Gastroesophageal sphincter (tissue), 4 donors: Measurements from ENCODE around the gene RASSF5. TPM values are rescaled to one million over a fixed set of nuclear protein-coding genes. Genes with fewer than 3 reads are reported as not detected.

Source experiments
- ATAC-seq: fragments of 150-250 bp; one replicate; pipeline ENCODE4 v1.9.1; 2016; ENCODE audit warnings: mild to moderate bottlenecking, moderate library complexity
- H3K27ac ChIP-seq, 4 donors: fragments of 200-600 bp; sonication (generic) in 3 of 4; 1 replicate in 3 of 4; 2 replicates in 1 of 4; pipeline ENCODE4 v1.5.1; 2016 to 2019
- H3K27me3 ChIP-seq: fragments of 200-600 bp; sonication (generic); one replicate; pipeline ENCODE4 v1.5.1; 2019
- H3K36me3 ChIP-seq, 2 donors: fragments of 200-600 bp; sonication (generic); one replicate each; pipeline ENCODE4 v1.5.1; 2019; ENCODE audit warnings: control low read depth in 1 of 2
- H3K4me1 ChIP-seq, 3 donors: fragments of 200-600 bp; sonication (generic); 1 replicate in 2 of 3; 2 replicates in 1 of 3; pipeline ENCODE4 v1.5.1; 2016 to 2019; ENCODE audit warnings: control low read depth in 2 of 3
- H3K4me3 ChIP-seq, 2 donors: fragments of 200-600 bp; sonication (generic); one replicate each; pipeline ENCODE4 v1.5.1; 2019; ENCODE audit warnings: mild to moderate bottlenecking in 1 of 2, moderate library complexity in 1 of 2
- H3K9me3 ChIP-seq, 3 donors: fragments of 200-600 bp; sonication (generic); one replicate each; pipeline ENCODE4 v1.5.1; 2017 to 2019; ENCODE audit warnings: control low read depth in 2 of 3
- CTCF ChIP-seq, 4 experiments: fragments of 200-600 bp in 2 of 4; fragments of 450-650 bp in 2 of 4; sonication (generic) in 1 of 4; IDR thresholded peaks; one replicate each; pipeline ENCODE4 v1.5.1; 2017 to 2019; ENCODE audit warnings: antibody characterized with exemption in 4 of 4, mild to moderate bottlenecking in 2 of 4, moderate library complexity in 2 of 4
- EP300 ChIP-seq: sonication (generic); formaldehyde crosslinking; IDR thresholded peaks from one replicate; pipeline ENCODE4 v1.6.1; 2017; ENCODE audit warnings: antibody characterized with exemption, mild to moderate bottlenecking
- POLR2A ChIP-seq, 2 donors: fragments of 450-650 bp; IDR thresholded peaks; one replicate each; pipeline ENCODE4 v1.6.1; 2017; ENCODE audit warnings: antibody characterized with exemption in 2 of 2, mild to moderate bottlenecking in 2 of 2, moderate library complexity in 1 of 2
- POLR2AphosphoS5 ChIP-seq: sonication (generic); formaldehyde crosslinking; IDR thresholded peaks from one replicate; pipeline ENCODE4 v1.6.1; 2017; ENCODE audit warnings: antibody characterized with exemption
- WGBS, 2 donors: methylation state at CpG; one replicate each; pipeline ENCODE4 v1.1.5; 2018; ENCODE audit warnings: low coverage in 1 of 2; 5-methylcytosine and 5-hydroxymethylcytosine counted together
- total RNA-seq, 4 donors: library from RNA; depleted of rRNA; stranded (reverse); fragments of >200 nt; gene quantifications; one replicate each; pipeline ENCODE4 v1.1.0, GENCODE V29; 2016

The RASSF5 gene
- total RNA-seq, 4 donors from 2014 or later: 6.2 to 23.3 (median 8.5) TPM

GRCh38 chr1:206558794-206559671 lies 51.7 kb downstream of the RASSF5 start:
- 64 to 83% methylated on average over 2 to 5 of the region's 6 CpGs for WGBS, 2 donors
- H3K36me3 ChIP-seq: peaks cover 0 to 6% of the 10 kb centered on the region in 2 donors
- no peaks in the 10 kb centered on the region for H3K9me3 ChIP-seq
- TF ChIP-seq EP300: no peak
- TF ChIP-seq CTCF (IDR thresholded peaks at IDR 0.05): no peak
- no peak for TF ChIP-seq POLR2AphosphoS5
- no peak for TF ChIP-seq POLR2A (IDR thresholded peaks at IDR 0.05)
- no peak for ATAC-seq
- H3K4me1 ChIP-seq: peaks cover 0 to 69% (median 29%) of the 10 kb centered on the region in 3 donors
- H3K27ac ChIP-seq: peak overlapping the region in 3 of 4 donors; percentile 76 to 82 (median 80)
- peak overlapping the region in 1 of 2 donors; percentile 70 for H3K4me3 ChIP-seq
- no peaks in the 10 kb centered on the region for H3K27me3 ChIP-seq

- Histone ChIP-seq H3K27me3 (no peaks in the 10 kb centered on the region), H3K27ac (peak overlapping the region; percentile 12 to 82 (median 78)), H3K9me3 (no peaks in the 10 kb centered on the region), H3K36me3 (peaks cover 0 to 6% of the 10 kb centered on the region in 2 donors), H3K4me3 (peak overlapping the region in 1 of 2 donors; percentile 70), H3K4me1 (peaks cover 0 to 66% (median 29%) of the 10 kb centered on the region in 3 donors)
- ATAC-seq: no peak
- TF ChIP-seq EP300 (no peak), POLR2A (IDR thresholded peaks at IDR 0.05) (no peak), POLR2AphosphoS5 (no peak)
- WGBS, 2 donors: 39% methylated on average over 5 of the region's 5 CpGs; no CpG with 5 or more reads in 1 of the 2 donors
Observed at GRCh38 chr1:206559672-206559995, 52.3 kb downstream of the RASSF5 start.

- WGBS, 2 donors: 12% methylated on average over 5 of the region's 10 CpGs; no CpG with 5 or more reads in 1 of the 2 donors
- peak; percentile 67 for TF ChIP-seq POLR2AphosphoS5
- no peak for TF ChIP-seq CTCF (IDR thresholded peaks at IDR 0.05)
- Histone ChIP-seq H3K27me3 (no peaks in the 10 kb centered on the region), H3K27ac (peak overlapping the region in 3 of 4 donors; percentile 76 to 82 (median 80)), H3K36me3 (peaks cover 0 to 6% of the 10 kb centered on the region in 2 donors), H3K9me3 (no peaks in the 10 kb centered on the region), H3K4me1 (peaks cover 0 to 61% (median 28%) of the 10 kb centered on the region in 3 donors), H3K4me3 (no peak overlapping the region)
- no peak for ATAC-seq
Observed at GRCh38 chr1:206560007-206560716, 52.8 kb downstream of the RASSF5 start.

- TF ChIP-seq POLR2A (IDR thresholded peaks at IDR 0.05): no peak
- TF ChIP-seq EP300: no peak
- TF ChIP-seq CTCF (IDR thresholded peaks at IDR 0.05): no peak
- TF ChIP-seq POLR2AphosphoS5: no peak
- no peak for ATAC-seq
Observed at GRCh38 chr1:206563367-206564207, 56.3 kb downstream of the RASSF5 start.

GRCh38 chr1:206565995-206566394 lies 58.7 kb downstream of the RASSF5 start:
- Histone ChIP-seq H3K9me3 (no peaks in the 10 kb centered on the region), H3K27me3 (no peaks in the 10 kb centered on the region), H3K4me3 (no peak overlapping the region), H3K36me3 (peaks cover 0 to 14% of the 10 kb centered on the region in 2 donors), H3K27ac (no peak overlapping the region), H3K4me1 (peaks cover 0 to 3% (median 0%) of the 10 kb centered on the region in 3 donors)
- WGBS, 2 donors: 56 to 66% methylated on average over 2 to 4 of the region's 4 CpGs
- no peak for TF ChIP-seq EP300
- TF ChIP-seq POLR2A (IDR thresholded peaks at IDR 0.05): no peak
- TF ChIP-seq POLR2AphosphoS5: no peak
- no peak for TF ChIP-seq CTCF (IDR thresholded peaks at IDR 0.05)
- ATAC-seq: no peak

More at GRCh38 chr1:206563367-206564207, 56.3 kb downstream of the RASSF5 start:
- Histone ChIP-seq H3K27me3 (no peaks in the 10 kb centered on the region), H3K4me3 (no peak overlapping the region), H3K27ac (no peak overlapping the region), H3K9me3 (no peaks in the 10 kb centered on the region), H3K4me1 (peaks cover 0 to 27% (median 7%) of the 10 kb centered on the region in 3 donors), H3K36me3 (peaks cover 0 to 14% of the 10 kb centered on the region in 2 donors)
- WGBS, 2 donors: 86% methylated on average over 1 of the region's 1 CpG; no CpG with 5 or more reads in 1 of the 2 donors
